T47D (cell line): ENCODE results near the gene ZBTB7C.

Source experiments
- DNase-seq, 2 experiments: peaks; one replicate each; pipeline versions ENCODE4 v3.0.0 to v3.0.0-alpha.2; 2011 to 2012; ENCODE audit warnings: low read depth in 1 of 2, low spot score in 1 of 2
- JUND ChIP-seq: IDR thresholded peaks from 2 replicates; pipeline ENCODE4 v1.6.1; 2012; ENCODE audit warnings: low read depth
- in situ Hi-C: cut with HindIII; loops from 2 replicates; pipeline ENCODE4 v1.10.0; 2016; ENCODE audit warnings: low sequenced_read_pairs, low pct_unique_long_range_greater_than_20kb

ZBTB7C gene

GRCh38 chr18:48151421-48152065, 257.6 kb downstream of the ZBTB7C start:
- in situ Hi-C loops, result no loop called here
- DNase-seq, result no peak
- no peak for TF ChIP-seq JUND

GRCh38 chr18:48149020-48149685, 260.0 kb downstream of the ZBTB7C start:
- no peak for DNase-seq
- in situ Hi-C loops, result no loop called here
- no peak for TF ChIP-seq JUND

- no peak for TF ChIP-seq JUND
- no peak for DNase-seq
- in situ Hi-C loops, result no loop called here
Observed at GRCh38 chr18:48142994-48143393, 266.2 kb downstream of the ZBTB7C start.

- TF ChIP-seq JUND, result no peak
- in situ Hi-C loops, result no loop called here
- no peak for DNase-seq
Observed at GRCh38 chr18:48142353-48142752, 266.8 kb downstream of the ZBTB7C start.

GRCh38 chr18:48140731-48141130, 268.5 kb downstream of the ZBTB7C start:
- TF ChIP-seq JUND, result no peak
- in situ Hi-C loops, result no loop called here
- DNase-seq, result no peak

GRCh38 chr18:48139431-48140347, 269.5 kb downstream of the ZBTB7C start:
- in situ Hi-C loops, result no loop called here
- peak in 1 of 2 experiments; percentile 24 for DNase-seq
- TF ChIP-seq JUND, result no peak

GRCh38 chr18:48138660-48139430, 270.3 kb downstream of the ZBTB7C start:
- in situ Hi-C loops, result no loop called here

GRCh38 chr18:48138210-48138609, 271.0 kb downstream of the ZBTB7C start:
- in situ Hi-C loops, result no loop called here
- no peak for DNase-seq
- TF ChIP-seq JUND, result no peak

More at GRCh38 chr18:48138660-48139430, 270.3 kb downstream of the ZBTB7C start:
- no peak for TF ChIP-seq JUND
- DNase-seq, result no peak

- DNase-seq, result no peak
- in situ Hi-C loops, result no loop called here
- TF ChIP-seq JUND, result no peak
Observed at GRCh38 chr18:48137374-48138081, 271.7 kb downstream of the ZBTB7C start.

- TF ChIP-seq JUND, result no peak
- DNase-seq, result peak in 1 of 2 experiments; percentile 31
Observed at GRCh38 chr18:48136827-48137373, 272.3 kb downstream of the ZBTB7C start.

GRCh38 chr18:48136051-48136826, 272.9 kb downstream of the ZBTB7C start:
- in situ Hi-C loops, result no loop called here
- no peak for DNase-seq
- TF ChIP-seq JUND, result no peak

More at GRCh38 chr18:48136827-48137373, 272.3 kb downstream of the ZBTB7C start:
- in situ Hi-C loops, result no loop called here
